Measurements from ENCODE around the gene CUBN.

The CUBN gene

DNA sequence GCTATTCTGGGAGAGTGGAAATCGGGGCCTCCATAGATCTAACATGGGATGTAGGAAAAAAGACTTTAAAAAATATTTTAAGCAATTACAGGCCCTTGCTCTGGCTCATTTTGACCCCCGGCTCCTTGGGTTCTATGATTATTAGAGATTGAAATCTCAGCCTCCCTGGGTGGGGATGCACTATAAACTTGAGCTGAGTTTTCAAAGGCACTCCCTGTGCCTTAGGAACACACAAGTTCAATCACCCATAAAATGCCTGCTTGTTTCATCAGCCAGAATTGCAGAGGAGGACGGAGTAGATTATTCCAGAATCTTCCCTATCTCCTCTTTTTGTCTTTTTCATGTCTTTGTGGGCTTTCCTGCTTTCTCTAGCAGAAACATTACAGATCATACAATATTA is 145.4 kb downstream of the CUBN start:
- no peak for DNase-seq

- DNase-seq: no peak
Measured at GRCh38 chr10:16976803-16977202, 152.8 kb downstream of the CUBN start.

GRCh38 chr10:16975188-16975587 is 154.4 kb downstream of the CUBN start:
- no peak for DNase-seq

DNA sequence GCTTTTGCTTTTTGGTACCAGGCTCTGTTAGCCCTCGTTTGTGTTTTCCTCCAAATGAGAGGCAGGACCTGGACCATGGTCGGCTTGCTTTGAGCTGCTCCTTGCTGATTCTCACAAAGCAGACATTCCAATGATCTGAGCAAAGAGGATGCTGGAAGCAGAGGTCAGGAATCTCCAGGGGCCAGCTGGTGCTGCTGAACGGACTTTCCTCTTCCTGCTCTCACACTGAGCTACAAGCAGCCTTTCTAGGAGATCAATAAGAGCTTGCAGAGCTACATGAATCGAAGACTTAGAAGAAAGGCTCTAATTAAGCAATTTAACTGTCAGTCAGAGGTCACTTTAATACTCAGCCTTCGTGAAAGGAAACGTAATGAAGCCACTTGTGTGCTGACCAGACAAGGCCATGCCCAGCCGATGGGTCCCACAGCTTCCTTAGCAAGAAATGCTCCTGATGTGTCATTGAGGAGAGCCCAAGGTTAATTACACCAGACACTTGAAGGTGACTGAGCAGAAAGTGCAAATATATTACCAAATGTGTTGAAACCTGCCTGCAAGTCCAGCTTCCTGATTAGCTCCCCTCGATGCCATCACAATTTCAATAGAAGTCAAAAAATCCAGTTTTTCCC is 161.1 kb downstream of the CUBN start:
- no peak for DNase-seq

- no peak for DNase-seq
Measured at GRCh38 chr10:16967866-16968415, 161.7 kb downstream of the CUBN start.

GRCh38 chr10:16966991-16967865 is 162.4 kb downstream of the CUBN start:
- DNase-seq: no peak

- no peak for DNase-seq
Measured at GRCh38 chr10:16965740-16966447, 163.7 kb downstream of the CUBN start.

DNA sequence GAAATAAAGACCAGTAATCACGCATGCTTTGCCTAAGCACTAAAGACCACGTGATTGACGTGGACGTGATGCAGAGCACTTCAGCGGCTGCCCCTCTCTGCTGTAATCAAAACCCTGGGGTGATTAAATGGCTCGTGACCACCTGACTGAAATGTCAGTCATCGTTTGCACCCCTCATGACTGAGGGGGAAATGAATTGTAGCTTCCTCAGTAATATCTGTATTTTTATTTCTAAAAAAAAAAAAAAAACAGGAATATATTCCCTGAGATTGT is 164.3 kb downstream of the CUBN start:
- no peak for DNase-seq

DNA sequence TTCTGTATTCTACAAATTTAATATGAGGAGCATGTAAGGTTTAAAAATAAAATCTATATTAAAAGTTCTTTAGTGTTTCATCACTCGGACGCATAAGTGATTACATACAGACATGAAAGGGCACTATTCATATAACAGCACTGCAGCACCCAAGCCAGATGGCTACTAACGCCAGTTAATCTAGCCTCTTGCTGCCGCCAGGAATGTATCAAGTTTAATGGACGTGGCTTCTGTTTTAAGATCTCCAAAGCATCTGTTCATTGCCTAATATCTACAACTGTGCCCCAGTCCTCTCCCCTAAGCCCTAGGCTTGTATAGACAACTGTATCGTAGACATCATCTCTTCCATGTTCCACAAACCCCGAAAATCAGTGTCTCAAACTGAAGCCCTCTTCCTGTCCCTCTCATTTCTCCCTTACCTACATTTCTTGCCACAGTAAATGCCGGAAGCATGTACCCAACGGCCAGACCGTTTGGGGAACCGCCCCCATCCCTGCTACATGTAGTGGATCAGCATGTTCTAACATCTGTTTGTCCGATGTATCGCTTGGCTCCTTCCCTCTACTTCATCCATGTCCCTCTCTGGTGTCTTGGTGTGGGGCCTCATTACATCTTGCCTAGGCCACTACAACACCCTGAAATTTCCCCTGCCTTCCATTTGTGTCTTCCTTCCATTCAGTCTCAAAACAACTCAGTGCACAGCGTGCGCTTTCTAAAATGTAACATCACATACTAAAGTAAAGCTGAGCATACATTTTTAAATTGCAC is 164.9 kb downstream of the CUBN start:
- DNase-seq: no peak

DNA sequence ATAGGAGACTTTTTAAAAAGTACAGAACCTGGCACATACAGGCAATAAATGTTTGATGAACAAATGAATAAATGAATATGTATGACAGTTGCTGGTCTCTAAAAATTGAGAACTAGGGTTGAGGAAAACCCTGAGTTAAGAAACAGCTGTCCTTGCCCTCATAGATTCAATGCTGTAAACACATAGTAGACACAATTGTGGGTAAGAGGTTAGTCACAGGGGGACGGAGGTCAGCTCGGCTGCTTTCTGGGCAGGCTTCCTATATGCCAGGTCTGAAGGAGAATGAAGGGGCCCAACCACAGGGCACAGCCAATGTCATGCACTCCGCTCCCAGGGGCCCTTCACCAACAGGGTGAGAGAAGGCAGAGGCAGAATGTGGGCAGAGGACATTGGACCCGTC is 169.1 kb downstream of the CUBN start:
- DNase-seq: no peak

DNA sequence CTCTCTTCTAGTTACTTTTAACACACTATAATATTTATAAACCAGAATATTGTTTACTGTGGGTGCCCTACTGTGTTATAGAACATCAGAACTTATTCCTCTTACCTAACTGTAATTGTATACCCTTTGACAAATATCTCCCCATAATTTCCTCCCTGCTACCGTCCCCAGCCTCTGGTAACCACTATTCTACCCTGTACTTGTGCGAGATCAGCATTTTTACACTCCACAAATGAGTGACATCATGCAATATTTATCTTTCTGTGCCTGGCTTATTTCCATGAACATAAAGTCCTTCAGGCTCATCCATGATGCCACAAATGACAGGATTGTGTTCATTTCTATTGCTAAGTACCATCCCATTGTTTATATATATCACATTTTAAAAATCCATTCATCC is 172.6 kb downstream of the CUBN start:
- DNase-seq: no peak

- DNase-seq: no peak
Measured at GRCh38 chr10:16954280-16955030, 175.2 kb downstream of the CUBN start.

DNA sequence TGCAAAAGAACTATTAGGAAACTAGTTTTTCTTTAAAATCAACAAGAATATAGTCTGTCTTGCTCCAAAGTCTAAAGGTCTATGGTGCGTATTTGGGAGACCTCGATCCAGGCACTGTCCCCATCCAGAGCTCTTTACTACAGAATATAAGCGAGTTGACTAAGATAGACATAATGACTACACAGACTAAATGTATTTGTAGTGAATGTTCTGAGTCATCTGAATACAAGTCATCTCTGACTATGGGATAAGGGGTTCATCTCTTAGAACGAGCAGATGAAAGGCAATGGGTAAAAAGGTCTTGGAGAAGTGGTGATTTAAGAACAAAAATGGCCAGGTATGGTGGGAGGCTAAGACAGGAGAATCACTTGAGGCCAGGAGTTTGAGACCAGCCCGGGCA is 176.3 kb downstream of the CUBN start:
- DNase-seq: no peak

- DNase-seq: no peak
Measured at GRCh38 chr10:16952610-16953009, 177.0 kb downstream of the CUBN start.

DNA sequence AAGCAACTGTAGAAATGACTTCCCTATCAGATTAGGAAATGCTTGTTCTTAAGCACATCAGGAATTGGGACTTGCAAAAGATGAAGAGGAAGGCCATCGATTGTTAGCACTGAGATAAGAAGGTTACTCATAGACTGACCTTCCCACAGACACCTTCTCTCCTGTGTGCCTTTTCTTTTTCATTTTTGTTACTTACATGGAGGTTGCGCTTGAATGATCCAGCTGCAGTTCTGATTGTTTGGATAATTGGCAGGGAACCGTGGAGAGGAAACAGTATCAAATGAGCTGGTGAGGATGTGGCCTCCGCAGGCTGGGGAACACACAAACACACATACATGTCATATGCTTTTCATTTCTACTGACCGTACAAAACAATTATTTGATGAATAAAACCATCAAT is 177.5 kb downstream of the CUBN start:
- DNase-seq: no peak

DNA sequence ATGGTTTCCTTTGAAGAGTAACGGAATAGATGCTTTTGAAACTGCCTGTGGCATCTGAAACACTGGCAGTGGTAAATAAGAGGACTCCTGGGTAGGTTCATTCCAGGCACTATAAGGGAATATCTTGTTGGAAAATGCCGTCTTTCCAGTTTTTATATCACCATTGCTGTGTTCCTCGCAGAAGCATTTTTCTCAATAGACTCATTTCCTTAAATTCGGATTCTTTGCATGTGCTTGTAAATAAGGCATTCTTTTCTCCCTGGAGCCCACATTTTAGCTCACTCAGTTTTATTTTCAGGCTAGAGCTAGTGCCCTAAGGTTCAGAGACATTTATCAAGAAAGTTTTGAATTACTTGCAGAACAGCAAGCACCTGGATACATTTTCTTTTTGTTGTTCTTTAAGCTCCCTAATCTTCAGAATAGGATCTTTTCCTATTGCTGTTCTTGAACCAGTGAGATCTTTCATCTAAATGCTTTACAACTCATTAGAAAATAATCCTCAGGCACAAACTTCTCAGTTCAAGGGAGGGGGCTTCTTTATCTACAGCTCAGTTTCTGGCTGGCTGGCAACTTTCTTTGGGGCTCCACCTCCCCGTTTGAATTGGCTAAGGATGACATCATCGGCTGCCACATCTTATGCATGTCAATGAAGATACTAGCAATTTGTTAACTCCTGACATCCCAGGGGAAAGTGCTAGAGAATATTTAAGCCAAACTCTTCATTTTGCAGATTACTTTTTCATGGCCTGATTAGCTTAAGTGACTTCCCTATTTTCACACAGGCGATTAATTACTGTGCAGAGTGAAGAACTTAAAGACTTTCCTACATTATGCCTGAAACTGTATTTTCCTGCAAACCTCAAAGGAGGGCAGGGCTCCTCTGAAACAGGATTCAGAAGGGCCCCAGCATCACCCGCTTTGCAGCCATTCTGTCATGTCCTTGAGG is 178.7 kb downstream of the CUBN start:
- no peak for DNase-seq

DNA sequence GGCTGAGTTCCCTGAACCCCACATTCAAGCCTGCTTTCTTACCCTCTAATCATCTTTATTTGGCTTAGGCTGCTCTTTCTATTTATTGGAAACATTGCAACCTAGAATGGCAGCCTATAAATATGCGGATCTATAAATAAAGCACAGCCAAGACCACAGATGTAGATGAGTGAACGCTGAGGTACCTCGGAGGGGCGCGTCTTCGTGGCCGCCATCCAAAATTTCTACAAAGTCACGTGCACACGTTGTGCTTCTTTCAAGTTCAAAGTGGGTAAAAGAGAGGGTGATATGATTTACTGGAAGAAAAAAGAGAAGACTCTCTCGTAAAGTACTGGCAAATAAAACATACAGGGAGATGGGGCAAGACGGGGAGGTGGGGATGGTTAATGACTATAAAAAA is 179.8 kb downstream of the CUBN start:
- no peak for DNase-seq

DNA sequence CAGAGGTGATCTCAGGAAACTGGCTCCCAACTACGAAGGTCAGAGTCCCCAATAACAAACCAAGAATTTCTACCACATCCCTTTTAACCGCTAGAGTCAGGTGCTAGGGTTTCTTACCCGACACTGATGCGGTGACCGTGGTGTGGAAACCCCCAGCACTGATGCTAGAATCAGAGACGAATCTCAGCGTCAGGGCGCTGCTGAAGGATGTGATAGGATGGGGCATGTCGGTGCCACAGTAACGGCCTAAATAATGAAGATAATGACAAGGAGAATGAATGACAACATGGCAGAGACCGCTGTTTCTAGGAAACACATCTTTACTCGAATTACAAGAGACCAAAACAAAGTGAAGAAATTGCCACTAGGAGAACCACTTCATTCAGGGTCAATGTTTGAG is 181.2 kb downstream of the CUBN start:
- no peak for DNase-seq

GRCh38 chr10:16947069-16947468 is 182.5 kb downstream of the CUBN start:
- DNase-seq: no peak

DNA sequence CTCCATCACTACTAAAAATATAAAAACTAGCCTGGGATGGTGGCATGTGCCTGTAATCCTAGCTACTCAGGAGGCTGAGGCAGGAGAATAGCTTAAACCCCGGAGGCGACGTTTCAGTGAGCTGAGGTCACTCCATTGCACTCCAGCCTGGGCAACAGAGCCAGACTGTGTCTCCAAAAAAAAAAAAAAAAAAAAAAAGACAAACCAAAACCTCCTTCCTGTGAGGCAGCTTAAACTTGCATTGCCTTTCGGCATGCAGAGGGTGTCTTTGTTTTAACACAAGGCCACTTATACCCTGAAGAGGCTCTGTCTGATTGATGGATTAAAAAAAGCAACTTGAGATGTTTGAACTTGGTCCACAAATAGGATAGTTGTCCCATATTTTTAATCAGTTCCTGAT is 184.0 kb downstream of the CUBN start:
- no peak for DNase-seq

DNA sequence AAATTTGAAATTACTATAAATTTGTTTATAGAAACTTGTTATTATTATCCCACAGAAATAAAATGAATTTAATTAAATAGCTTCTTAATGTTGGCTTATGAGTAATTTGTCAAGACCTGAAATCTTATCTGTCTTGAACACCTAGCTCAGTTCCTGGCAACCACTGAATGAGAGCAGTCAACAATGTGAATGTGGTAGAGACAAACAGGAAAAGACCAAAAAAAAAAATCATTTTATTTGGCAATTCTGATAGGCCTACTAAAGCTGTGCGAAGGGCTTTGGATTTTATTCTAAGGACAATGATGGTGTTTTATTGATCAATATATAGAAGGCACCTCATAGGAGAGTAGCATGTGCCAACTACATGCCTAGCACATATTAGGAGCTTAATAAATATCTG is 184.6 kb downstream of the CUBN start:
- no peak for DNase-seq

Data from NCI-H1436 (cell line).